ENCODE data around the gene VPS52. TPM values are rescaled to one million over a fixed set of nuclear protein-coding genes. Genes with fewer than 3 reads are reported as not detected.

The VPS52 gene
- total RNA-seq, 1 experiment from 2014 or later: 58.2 TPM

DNA sequence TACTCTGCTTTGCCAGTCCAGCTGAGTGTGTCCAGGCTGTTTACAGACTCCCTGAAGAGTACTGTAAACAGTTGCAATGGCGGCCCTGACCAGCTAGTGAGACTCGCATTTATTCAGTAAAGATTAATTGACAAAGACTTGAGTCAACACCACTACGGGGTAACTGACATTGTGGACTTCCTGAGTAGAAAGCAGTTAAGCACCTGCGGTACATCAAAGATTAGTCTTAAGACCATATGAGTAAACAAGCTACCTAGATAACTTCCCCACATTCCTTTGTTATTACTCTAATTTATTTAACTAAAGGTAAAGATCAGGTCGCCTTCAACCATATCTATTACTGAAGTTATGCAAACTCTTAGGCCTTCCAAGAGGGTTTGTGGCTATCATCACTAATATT, 12.6 kb downstream of the VPS52 start:
- RAD21 ChIA-PET (ENCODE audit: low non-redundant PET in 1 of 2, low total read pairs in 2 of 2, uncharacterized antibody in 2 of 2, unreplicated experiment in 2 of 2): no interaction called here
- no peaks in the 10 kb centered on the region for H4K20me1 ChIP-seq (ENCODE audit: insufficient read depth)
- intact Hi-C loops (cut with micrococcal nuclease): no loop called here
- DNase-seq (ENCODE audit: low read depth, low spot score): no peak
- peak overlapping the region; percentile 40 for H3K27ac ChIP-seq (ENCODE audit: low read depth, low read length)
- no peaks in the 10 kb centered on the region for H3K79me2 ChIP-seq (ENCODE audit: insufficient read depth, low read length)
- peaks cover 0 to 8% of the 10 kb centered on the region in 2 experiments; a peak in 2 of 4 replicates for H3K36me3 ChIP-seq (ENCODE audit: control insufficient read depth in 1 of 2, insufficient read depth in 2 of 2, low read length in 2 of 2)
- no peaks in the 10 kb centered on the region for H3K9me3 ChIP-seq (ENCODE audit: control insufficient read depth in 1 of 2, insufficient read depth in 1 of 2, low read depth in 1 of 2, low read length in 2 of 2)
- peak; percentile 39 for ATAC-seq
- BruUV-seq (replicated peaks): no TSS peak
- peak overlapping the region in 1 of 2 experiments; percentile 27; a peak in 2 of 4 replicates for H3K4me3 ChIP-seq (replicated peaks in 1 of 2; ENCODE audit: low read depth in 1 of 2, low read length in 2 of 2)
- POLR2A ChIA-PET: interaction anchor here (1.0 to 4.5 kb wide), 3 partner anchors 9 to 13 kb away, joined by 4 to 19 read pairs (median 5); partner anchors contain the start of genes RPS18 and VPS52
- CTCF ChIA-PET: interaction anchor here (5.1 kb wide), 1 partner anchor 11 kb away, joined by 33 read pairs; no protein-coding TSS in a partner anchor
- no peaks in the 10 kb centered on the region for H3K27me3 ChIP-seq (ENCODE audit: insufficient read depth, low read length)
- H3K9ac ChIP-seq (ENCODE audit: low read length): peak overlapping the region; percentile 33; the same call in 1 of the 2 replicates
- no peaks in the 10 kb centered on the region for H3K9me2 ChIP-seq (ENCODE audit: insufficient read depth)
- H3K4me1 ChIP-seq (ENCODE audit: control insufficient read depth in 1 of 2, insufficient read depth in 2 of 2, low read length in 2 of 2): peaks cover 47 to 68% of the 10 kb centered on the region in 2 experiments
- H2AFZ ChIP-seq (ENCODE audit: low read depth, low read length, poor library complexity, severe bottlenecking): no peak overlapping the region
- peak overlapping the region; percentile 68 for H3K4me2 ChIP-seq (ENCODE audit: low read length)
- TF ChIP-seq, protein P1, sequence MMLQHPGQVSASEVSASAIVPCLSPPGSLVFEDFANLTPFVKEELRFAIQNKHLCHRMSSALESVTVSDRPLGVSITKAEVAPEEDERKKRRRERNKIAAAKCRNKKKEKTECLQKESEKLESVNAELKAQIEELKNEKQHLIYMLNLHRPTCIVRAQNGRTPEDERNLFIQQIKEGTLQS (IDR thresholded peaks at IDR 0.05): no peak
- TF ChIP-seq ZFX (IDR thresholded peaks at IDR 0.05): no peak
- TF ChIP-seq EZH2phosphoT487 (IDR thresholded peaks at IDR 0.05; ENCODE audit: borderline replicate concordance): no peak
- TF ChIP-seq ZNF274 (IDR thresholded peaks at IDR 0.05; ENCODE audit: low read depth, low read length): no peak
- no peak for TF ChIP-seq MAX (IDR thresholded peaks at IDR 0.05)
- TF ChIP-seq SIN3A (IDR thresholded peaks at IDR 0.05; ENCODE audit: low read depth): no peak
- TF ChIP-seq FOSL1 (IDR thresholded peaks at IDR 0.05; ENCODE audit: low read depth): 0 out of 2 replicates have a peak, but pooled peaks have one; percentile 19
- TF ChIP-seq CBX3 (IDR thresholded peaks at IDR 0.05; ENCODE audit: low read depth): no peak
- TF ChIP-seq POLR2A (IDR thresholded peaks at IDR 0.05; ENCODE audit: borderline replicate concordance, extremely low read depth, insufficient read depth, insufficient read length): no peak
- TF ChIP-seq ZBTB33 (IDR thresholded peaks at IDR 0.05; ENCODE audit: extremely low read depth, insufficient replicate concordance, low read length): no peak
- peak; percentile 51; the same call in 1 of the 2 replicates for TF ChIP-seq JUND (IDR thresholded peaks at IDR 0.05)
- TF ChIP-seq TCF7L2 (IDR thresholded peaks at IDR 0.05; ENCODE audit: borderline replicate concordance, extremely low read depth, insufficient read depth, insufficient read length): no peak
- no peak for TF ChIP-seq ELF1 (IDR thresholded peaks at IDR 0.05; ENCODE audit: borderline replicate concordance, low read depth)
- no peak for TF ChIP-seq SP1 (IDR thresholded peaks at IDR 0.05; ENCODE audit: low read depth)
- no peak for TF ChIP-seq REST (IDR thresholded peaks at IDR 0.05; ENCODE audit: low read depth)
- no peak for TF ChIP-seq RAD21 (IDR thresholded peaks at IDR 0.05; ENCODE audit: low read depth)
- no peak for TF ChIP-seq SRF (IDR thresholded peaks at IDR 0.05; ENCODE audit: low read depth)
- no peak for TF ChIP-seq EZH2 (IDR thresholded peaks at IDR 0.05)
- TF ChIP-seq, protein P2, sequence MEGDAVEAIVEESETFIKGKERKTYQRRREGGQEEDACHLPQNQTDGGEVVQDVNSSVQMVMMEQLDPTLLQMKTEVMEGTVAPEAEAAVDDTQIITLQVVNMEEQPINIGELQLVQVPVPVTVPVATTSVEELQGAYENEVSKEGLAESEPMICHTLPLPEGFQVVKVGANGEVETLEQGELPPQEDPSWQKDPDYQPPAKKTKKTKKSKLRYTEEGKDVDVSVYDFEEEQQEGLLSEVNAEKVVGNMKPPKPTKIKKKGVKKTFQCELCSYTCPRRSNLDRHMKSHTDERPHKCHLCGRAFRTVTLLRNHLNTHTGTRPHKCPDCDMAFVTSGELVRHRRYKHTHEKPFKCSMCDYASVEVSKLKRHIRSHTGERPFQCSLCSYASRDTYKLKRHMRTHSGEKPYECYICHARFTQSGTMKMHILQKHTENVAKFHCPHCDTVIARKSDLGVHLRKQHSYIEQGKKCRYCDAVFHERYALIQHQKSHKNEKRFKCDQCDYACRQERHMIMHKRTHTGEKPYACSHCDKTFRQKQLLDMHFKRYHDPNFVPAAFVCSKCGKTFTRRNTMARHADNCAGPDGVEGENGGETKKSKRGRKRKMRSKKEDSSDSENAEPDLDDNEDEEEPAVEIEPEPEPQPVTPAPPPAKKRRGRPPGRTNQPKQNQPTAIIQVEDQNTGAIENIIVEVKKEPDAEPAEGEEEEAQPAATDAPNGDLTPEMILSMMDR (IDR thresholded peaks at IDR 0.05 in 2 of 3, conservative IDR thresholded peaks at IDR 0.05 in 1 of 3; ENCODE audit: borderline replicate concordance in 1 of 3, insufficient read depth in 1 of 3, low read depth in 2 of 3, low read length in 2 of 3): no peak
- peak; percentile 15 for TF ChIP-seq YY1 (IDR thresholded peaks at IDR 0.05; ENCODE audit: extremely low read depth, insufficient replicate concordance, low read depth, low read length)
- no peak for TF ChIP-seq EGR1 (IDR thresholded peaks at IDR 0.05; ENCODE audit: low read depth)

Data from HCT116 (cell line).